ENCODE results near the gene PAPSS2.
"Not testable (repeated sequence)": the region's sequence is repeated elsewhere in the genome, so short reads cannot be mapped to it uniquely, and the experiment has no call there.

PAPSS2 gene

DNA sequence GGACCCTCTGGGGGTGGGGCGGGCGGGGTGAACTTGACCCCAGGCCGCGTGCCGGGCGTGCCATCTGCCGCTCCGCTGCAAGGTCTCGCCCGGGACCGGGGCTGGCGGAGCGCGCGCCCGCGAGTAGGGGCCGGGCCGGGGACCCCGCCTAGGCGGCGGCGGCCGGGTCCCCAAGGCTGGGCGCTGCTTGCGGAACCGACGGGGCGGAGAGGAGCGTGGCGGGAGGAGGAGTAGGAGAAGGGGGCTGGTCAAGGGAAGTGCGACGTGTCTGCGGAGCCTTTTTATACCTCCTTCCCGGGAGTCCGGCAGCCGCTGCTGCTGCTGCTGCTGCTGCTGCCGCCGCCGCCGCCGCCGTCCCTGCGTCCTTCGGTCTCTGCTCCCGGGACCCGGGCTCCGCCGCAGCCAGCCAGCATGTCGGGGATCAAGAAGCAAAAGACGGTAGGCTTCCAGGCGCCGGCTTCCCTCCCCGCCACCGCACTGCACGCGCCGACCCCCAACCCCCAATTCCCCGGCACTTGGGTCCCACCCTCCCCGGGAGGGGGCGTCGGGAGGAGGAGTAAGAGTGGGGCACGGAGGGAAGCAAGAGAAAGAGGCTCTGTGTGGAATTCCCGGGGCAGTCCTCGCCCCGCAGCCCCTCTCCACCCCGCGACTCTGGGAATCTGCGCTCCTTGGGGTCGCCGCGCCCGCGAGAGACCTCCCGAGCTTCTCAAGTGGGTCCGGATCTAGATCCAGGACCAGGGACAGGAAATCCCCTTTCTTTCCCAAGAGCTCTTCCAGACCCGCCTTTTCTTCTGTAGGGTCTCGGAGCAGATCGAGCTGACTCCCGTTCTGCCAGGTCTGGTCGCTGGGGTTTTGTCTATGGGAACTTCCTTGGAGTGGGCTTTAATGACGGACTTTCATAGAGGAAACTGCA is at the start of gene PAPSS2:
Gene PAPSS2, plus strand, starts transcription at position 308 of the 913 bp plus-strand sequence. Its CDS starts 104 bp downstream, at position 412.
- peak; percentile 4 for DNase-seq

DNA sequence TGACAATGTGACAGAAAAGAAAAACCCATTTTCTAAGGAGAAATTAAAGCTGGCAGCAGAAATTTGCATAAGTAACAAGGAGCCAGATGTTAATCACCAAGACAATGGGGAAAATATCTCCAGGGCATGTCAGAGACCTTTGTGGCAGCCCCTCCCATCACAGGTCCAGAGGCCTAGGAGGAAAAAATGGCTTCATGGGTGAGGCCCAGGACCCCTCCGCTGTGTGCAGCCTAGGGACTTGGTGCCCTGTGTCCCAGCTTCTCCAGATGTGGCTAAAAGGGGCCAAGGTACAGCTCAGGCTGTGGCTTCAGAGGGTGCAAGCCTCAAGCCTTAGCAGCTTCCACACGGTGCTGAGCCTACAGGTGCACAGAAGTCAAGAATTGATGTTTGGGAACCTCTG is 48.3 kb upstream of the PAPSS2 start:
- not testable (repeated sequence) for DNase-seq

- no peak for DNase-seq
These were observed 47.6 kb upstream of the PAPSS2 start for GRCh38 chr10:87612115-87612514.

- DNase-seq: no peak
These were observed 45.9 kb upstream of the PAPSS2 start for GRCh38 chr10:87613751-87614150.

- DNase-seq: no peak
These were observed 43.8 kb upstream of the PAPSS2 start for GRCh38 chr10:87615856-87616255.

GRCh38 chr10:87617503-87617902 is 42.2 kb upstream of the PAPSS2 start:
- DNase-seq: no peak

DNA sequence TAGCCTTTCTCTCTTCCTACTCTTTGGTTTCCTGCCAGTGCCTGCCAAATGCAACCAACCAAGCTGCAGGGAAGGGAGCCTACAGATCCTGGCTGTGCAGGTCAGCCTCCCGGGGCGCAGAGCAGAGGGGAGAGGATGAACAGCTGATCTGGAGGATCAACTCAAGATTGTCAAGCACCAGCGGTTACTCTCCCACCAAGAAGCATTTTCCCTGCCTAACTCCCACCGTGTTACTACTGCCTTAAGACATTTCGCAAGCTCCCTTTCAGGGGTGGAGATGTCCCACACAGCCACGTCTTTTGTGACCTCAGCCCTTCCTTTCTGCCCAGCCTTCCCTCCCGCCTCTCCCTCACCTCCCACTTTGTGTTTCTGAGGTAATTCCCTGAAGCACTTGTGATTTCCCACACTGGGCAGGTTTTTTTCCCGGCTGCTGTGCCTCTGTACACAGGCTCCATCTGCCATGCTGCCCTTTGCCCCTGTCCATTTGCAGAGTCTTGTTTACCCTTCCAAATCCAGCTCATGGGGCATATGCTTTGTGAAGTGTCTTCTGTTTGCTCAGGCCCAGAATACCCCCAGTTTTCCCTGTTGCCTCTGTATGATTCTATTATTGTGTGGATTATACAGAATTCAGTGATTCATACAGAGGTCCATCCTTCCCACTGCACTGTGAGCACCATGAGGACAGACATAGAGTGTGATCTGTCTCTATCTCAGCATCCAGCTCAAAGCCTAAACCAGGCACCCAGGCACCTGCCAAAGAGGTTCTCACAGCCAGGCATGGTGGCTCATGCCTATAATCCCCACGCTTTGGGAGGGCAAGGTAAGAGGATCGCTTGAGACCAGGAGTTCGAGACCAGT is 40.9 kb upstream of the PAPSS2 start:
- no peak for DNase-seq

GRCh38 chr10:87619705-87620104 is 40.0 kb upstream of the PAPSS2 start:
- no peak for DNase-seq

DNA sequence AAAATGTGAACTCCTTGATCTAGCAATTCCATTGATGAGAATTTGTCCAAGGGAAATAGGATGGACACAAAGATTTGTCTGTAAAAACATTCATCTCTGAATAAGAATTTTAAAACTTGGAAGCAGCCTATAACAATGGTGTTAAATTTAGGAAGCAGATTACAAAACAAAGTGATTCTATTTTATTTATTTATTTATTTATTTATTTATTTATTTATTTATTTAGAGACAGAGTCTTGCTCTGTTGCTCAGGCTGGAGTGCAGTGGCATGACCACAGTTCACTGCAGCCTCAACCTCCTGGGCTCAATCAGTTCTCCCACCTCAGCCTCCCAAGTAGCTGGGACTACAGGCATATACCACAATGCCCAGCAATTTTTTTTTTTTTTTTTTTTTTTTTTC is 38.2 kb upstream of the PAPSS2 start:
- not testable (repeated sequence) for DNase-seq

GRCh38 chr10:87622314-87623004 is 37.2 kb upstream of the PAPSS2 start:
- no peak for DNase-seq

DNA sequence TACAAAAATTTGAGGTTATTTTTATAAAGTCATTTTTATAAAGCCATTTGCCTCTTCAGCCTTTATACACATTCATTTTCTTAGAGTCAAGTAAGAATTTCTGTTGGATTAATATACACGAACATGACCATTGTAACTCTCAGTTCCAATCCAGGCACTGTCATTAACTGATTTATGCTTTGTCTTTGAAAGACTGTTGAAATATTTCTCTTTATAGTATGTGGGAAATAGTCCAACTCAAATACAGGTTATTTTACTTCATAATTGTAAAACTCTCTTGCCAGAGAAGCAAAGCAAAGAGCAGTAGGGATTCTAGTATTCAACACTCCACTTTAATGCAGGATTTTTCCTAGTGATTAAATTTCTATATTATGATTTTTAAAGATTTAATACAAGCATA is 36.5 kb upstream of the PAPSS2 start:
- no peak for DNase-seq

DNA sequence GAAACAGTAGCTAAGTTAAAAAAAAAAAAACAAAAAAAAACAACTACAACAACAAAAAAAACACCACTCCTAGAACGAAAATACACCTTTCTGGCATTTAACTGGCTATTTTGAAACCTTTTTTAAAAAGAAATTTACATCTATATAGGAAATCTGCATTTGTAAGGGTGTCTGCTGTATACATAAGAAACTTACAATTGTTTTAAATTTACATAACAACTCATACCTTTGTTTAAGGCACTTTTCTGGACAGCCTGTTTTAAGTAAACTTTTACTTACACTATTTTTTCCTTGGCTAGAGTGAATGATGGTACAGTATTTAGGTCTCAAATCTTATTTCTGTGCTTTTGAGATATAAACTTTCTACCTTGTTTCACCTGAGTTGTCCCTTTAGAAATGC is 34.0 kb upstream of the PAPSS2 start:
- DNase-seq: no peak

GRCh38 chr10:87626422-87626892 is 33.2 kb upstream of the PAPSS2 start:
- DNase-seq: no peak

DNA sequence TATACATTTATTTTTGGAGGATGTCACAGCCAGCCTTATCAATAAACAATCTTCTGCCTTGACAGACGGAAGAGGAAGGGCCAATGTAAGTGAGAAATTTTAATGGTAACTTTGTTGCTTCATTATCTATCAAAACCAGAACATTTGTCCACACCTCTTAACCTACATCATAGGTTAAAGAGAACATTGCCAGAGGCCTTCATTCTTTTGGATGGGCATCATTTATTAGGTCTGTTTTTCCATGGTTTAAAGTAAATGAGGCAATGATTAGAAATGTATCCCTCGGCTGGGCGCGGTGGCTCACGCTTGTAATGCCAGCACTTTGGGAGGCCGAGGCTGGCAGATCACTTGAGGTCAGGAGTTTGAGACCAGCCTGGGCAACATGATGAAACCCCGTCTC is 29.5 kb upstream of the PAPSS2 start:
- no peak for DNase-seq

- DNase-seq: no peak
These were observed 27.2 kb upstream of the PAPSS2 start for GRCh38 chr10:87632454-87632853.

GRCh38 chr10:87634311-87634710 is 25.4 kb upstream of the PAPSS2 start:
- DNase-seq: no peak

DNA sequence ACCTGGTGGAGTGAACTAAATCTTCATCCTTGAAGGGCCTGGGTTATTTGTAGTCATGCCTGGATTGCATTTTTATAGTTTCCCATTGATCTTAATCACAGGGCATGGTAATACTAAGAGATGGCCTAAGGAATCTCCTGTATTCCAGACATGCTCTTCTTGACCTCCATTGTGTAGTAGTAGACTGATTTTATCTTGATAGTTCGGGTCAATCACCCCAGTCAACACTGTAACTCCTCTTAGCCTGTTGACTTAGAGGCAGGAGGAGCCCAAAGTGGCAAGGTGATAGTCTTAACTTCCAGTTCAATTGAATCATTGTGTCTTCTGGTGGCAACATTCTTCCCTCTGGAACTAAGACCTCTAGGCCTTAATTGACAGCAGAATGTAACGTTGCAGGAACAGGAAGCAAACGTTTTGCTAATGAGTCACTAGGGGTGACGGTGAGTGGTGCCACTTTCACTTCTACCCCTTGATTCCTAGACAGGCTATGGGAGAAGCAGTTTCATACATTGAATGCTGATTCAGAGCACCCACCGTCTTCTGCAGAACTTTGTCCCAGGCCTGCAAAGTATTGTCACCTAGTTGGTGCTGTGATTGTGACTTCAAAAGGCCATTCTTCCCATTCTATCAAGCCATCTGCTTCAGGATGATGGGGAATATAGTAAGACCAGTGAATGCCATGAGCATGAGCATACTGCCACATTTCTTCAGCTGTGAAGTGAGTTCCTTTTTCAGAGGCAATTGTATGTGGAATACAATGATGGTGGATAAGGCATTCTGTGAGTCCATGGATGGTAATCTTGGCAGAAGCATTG is 24.0 kb upstream of the PAPSS2 start:
- no peak for DNase-seq

DNA sequence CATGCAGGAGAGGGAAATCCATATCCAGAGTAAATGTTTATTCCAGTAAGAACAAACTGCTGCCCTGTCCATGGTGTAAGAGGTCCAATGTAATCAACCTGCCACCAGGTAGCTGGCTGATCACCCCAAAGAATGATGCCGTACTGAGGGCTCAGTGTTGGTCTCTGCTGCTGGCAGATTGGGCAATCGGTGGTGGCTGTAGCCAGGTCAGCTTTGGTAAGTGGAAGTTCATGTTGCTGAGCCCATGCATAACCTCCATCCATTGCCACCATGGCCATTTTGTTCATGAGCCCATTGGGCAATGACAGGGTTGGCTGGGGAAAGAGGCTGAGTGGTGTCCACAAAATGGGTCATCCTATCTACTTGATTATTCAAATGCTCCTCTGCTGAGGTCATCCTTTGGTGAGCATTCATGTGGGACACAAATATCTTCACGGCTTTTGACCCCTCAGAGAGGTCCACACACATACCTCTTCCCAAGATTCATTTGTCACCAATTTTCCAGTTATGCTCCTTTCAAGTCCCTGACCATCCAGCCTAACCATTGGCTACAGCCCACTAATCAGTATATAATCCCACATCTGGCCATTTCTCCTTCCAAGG is 23.3 kb upstream of the PAPSS2 start:
- no peak for DNase-seq

DNA sequence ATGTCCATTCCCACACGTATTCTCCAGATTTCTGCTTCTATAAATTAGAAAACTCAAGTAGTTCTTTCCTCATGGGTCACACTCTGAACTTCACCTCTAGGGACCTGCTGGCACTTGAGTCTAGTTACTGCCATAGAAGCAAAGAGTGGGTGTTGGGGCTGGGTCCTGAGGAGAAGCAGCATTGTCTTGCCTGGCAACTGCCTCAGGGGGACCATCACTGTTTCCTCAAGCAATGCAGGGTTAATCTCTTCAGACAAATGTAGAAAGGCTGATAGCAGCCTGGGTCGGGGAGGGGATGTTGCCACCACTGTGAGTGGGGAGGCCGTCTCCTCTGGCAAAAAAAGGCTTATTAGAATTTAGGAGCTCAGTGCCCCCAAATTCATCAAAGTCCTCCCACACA is 20.2 kb upstream of the PAPSS2 start:
- no peak for DNase-seq

GRCh38 chr10:87640043-87640442 is 19.6 kb upstream of the PAPSS2 start:
- no peak for DNase-seq

- no peak for DNase-seq
These were observed 17.2 kb upstream of the PAPSS2 start for GRCh38 chr10:87642486-87642885.

DNA sequence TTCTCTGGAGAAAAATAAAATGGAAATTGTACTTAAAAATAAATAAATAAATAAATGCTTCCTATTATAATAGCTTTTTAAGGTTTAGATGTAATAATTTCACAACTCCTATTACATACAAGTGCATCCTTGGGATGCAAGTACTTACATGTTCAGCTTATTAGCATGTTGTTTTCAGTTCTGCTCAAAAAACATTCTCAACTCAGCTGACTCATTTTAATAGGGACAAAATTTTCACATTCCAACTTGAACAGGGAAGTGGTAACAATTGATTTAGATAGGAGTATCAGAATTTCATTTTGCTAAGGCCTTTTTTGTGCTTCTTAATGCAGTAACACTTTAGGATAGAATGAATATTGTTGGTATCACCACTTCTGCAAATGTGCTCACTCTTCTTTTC is 16.7 kb upstream of the PAPSS2 start:
- DNase-seq: no peak
